GM12878 (cell line): ENCODE data around the gene ARHGEF6. TPM values are rescaled to one million over a fixed set of nuclear protein-coding genes. Genes with fewer than 3 reads are reported as not detected.

Source experiments
- BHLHE40 ChIP-seq, 2 experiments: fragments of 450-650 bp in 1 of 2; IDR thresholded peaks; 2 replicates each; pipeline ENCODE4 v1.6.1; 2011 to 2017; ENCODE audit warnings: low read depth in 2 of 2, borderline replicate concordance in 1 of 2, improper control_type of control experiment in 1 of 2, low read length in 1 of 2, mild to moderate bottlenecking in 1 of 2
- CHD4 ChIP-seq: fragments of 200-600 bp; sonication (generic); IDR thresholded peaks from 2 replicates; pipeline ENCODE4 v1.6.1; 2016; ENCODE audit warnings: mild to moderate bottlenecking
- CREM ChIP-seq: IDR thresholded peaks from 2 replicates; pipeline ENCODE4 v1.6.1; 2014; ENCODE audit warnings: antibody characterized with exemption, low read depth
- EZH2 ChIP-seq: IDR thresholded peaks from 2 replicates; pipeline ENCODE4 v1.6.1; 2012; ENCODE audit warnings: low read depth, mild to moderate bottlenecking, control low read depth, inconsistent platforms, low read length, borderline replicate concordance; ENCODE audit not compliant: control insufficient read depth
- FOS ChIP-seq: IDR thresholded peaks from 3 replicates; pipeline ENCODE4 v1.6.1; 2011; ENCODE audit warnings: borderline replicate concordance; ENCODE audit not compliant: insufficient read length; ENCODE audit errors: extremely low read depth
- HCFC1 ChIP-seq: fragments of 150-350 bp; IDR thresholded peaks from 2 replicates; pipeline ENCODE4 v1.6.1; 2014; ENCODE audit warnings: low read length
- HDAC6 ChIP-seq: fragments of 200-600 bp; sonication (generic); IDR thresholded peaks from one replicate; pipeline ENCODE4 v1.8.0; 2017; ENCODE audit warnings: antibody characterized with exemption; ENCODE audit not compliant: unreplicated experiment
- KLF5 ChIP-seq: fragments of 450-650 bp; IDR thresholded peaks from 2 replicates; pipeline ENCODE4 v1.6.1; 2014; ENCODE audit warnings: mild to moderate bottlenecking; ENCODE audit not compliant: partially characterized antibody
- MXI1 ChIP-seq: fragments of 150-350 bp; IDR thresholded peaks from 2 replicates; pipeline ENCODE4 v1.6.1; 2011; ENCODE audit warnings: low read depth, mild to moderate bottlenecking, inconsistent platforms, low read length, improper control_type of control experiment
- SIN3A ChIP-seq: IDR thresholded peaks from 2 replicates; pipeline ENCODE4 v1.6.1; 2012; ENCODE audit warnings: low read depth, low read length, improper control_type of control experiment
- SIX5 ChIP-seq: IDR thresholded peaks from 2 replicates; pipeline ENCODE4 v1.6.1; 2011; ENCODE audit warnings: mild to moderate bottlenecking, low read depth, low read length, moderate library complexity; ENCODE audit not compliant: severe bottlenecking
- SMC3 ChIP-seq: IDR thresholded peaks from 2 replicates; pipeline ENCODE4 v1.6.1; 2011; ENCODE audit warnings: low read length, improper control_type of control experiment, borderline replicate concordance
- ZBTB4 ChIP-seq: fragments of 450-650 bp; formaldehyde crosslinking; IDR thresholded peaks from 2 replicates; pipeline ENCODE4 v1.4.0; 2022; ENCODE audit warnings: mild to moderate bottlenecking, moderate library complexity
- ZNF24 ChIP-seq: fragments of 450-650 bp; IDR thresholded peaks from 2 replicates; pipeline ENCODE4 v1.6.1; 2017; ENCODE audit warnings: antibody characterized with exemption, mild to moderate bottlenecking
- ZNF384 ChIP-seq: IDR thresholded peaks from 2 replicates; pipeline ENCODE4 v1.6.1; 2012; ENCODE audit warnings: low read depth, mild to moderate bottlenecking, low read length, improper control_type of control experiment, borderline replicate concordance
- polyA plus RNA-seq, 11 experiments: library from polyadenylated mRNA; depleted of rRNA in 4 of 11; unstranded in 6 of 11; stranded (reverse) in 5 of 11; fragments of >200 nt; fragmentation: Nextera tagmentation in 4 of 11; fragmentation: Illumina TruSeq in 1 of 11; extraction: Ambion mirVana in 4 of 11; extraction: Trizol in 1 of 11; gene quantifications; 1 replicate in 1 of 11; 2 replicates in 10 of 11; pipeline versions ENCODE4 v1.2.1 to v1.2.3, GENCODE V29; 2011 to 2016; ENCODE audit warnings: inconsistent platforms in 2 of 11, missing spikeins in 2 of 11, low read depth in 1 of 11
- total RNA-seq, 4 experiments: library from RNA; depleted of rRNA in 3 of 4; stranded (reverse); fragments of >200 nt in 3 of 4; fragmentation: Illumina TruSeq in 1 of 4; extraction: Trizol in 1 of 4; gene quantifications; 2 replicates each; pipeline versions ENCODE4 v1.2.1 to v1.2.3, GENCODE V29; 2013 to 2021

The ARHGEF6 gene
- total and polyA plus RNA-seq, 10 of the 15 experiments (the other 5 are each of a cell fraction or from before 2014, with no cell fraction given), result 5.4 to 29.7 (median 18.0) TPM

- TF ChIP-seq ZNF24 (no peak), HDAC6 (no peak), BHLHE40 (IDR thresholded peaks at IDR 0.05; ENCODE audit: borderline replicate concordance in 1 of 2, low read depth in 2 of 2, low read length in 1 of 2) (no peak), CHD4 (no peak), EZH2 (no peak), KLF5 (no peak), SIN3A (no peak), MXI1 (no peak), SIX5 (no peak), HCFC1 (no peak), FOS (no peak), ZNF384 (no peak), CREM (no peak), SMC3 (no peak), ZBTB4 (CRISPR knock-in tag) (no peak)
Observed at GRCh38 chrX:136619899-136620505, 160.7 kb downstream of the ARHGEF6 start (continued).
